ENCODE measurements around the gene PRKAA1.
A peak's percentile ranks its signal among the peaks of the same experiment; 100 is the strongest.

The PRKAA1 gene

GRCh38 chr5:40774623-40775022, 23.6 kb downstream of the PRKAA1 start:
- TF ChIP-seq, protein P1, sequence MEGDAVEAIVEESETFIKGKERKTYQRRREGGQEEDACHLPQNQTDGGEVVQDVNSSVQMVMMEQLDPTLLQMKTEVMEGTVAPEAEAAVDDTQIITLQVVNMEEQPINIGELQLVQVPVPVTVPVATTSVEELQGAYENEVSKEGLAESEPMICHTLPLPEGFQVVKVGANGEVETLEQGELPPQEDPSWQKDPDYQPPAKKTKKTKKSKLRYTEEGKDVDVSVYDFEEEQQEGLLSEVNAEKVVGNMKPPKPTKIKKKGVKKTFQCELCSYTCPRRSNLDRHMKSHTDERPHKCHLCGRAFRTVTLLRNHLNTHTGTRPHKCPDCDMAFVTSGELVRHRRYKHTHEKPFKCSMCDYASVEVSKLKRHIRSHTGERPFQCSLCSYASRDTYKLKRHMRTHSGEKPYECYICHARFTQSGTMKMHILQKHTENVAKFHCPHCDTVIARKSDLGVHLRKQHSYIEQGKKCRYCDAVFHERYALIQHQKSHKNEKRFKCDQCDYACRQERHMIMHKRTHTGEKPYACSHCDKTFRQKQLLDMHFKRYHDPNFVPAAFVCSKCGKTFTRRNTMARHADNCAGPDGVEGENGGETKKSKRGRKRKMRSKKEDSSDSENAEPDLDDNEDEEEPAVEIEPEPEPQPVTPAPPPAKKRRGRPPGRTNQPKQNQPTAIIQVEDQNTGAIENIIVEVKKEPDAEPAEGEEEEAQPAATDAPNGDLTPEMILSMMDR (IDR thresholded peaks at IDR 0.05; ENCODE audit: low read depth, low read length), result no peak
- H3K4me3 ChIP-seq (ENCODE audit: low read depth, low read length), result no peak overlapping the region

- H3K4me3 ChIP-seq (ENCODE audit: low read depth, low read length), result no peak overlapping the region
- TF ChIP-seq, protein P1 (IDR thresholded peaks at IDR 0.05; ENCODE audit: low read depth, low read length), result no peak
Observed at GRCh38 chr5:40770764-40771163, 27.4 kb downstream of the PRKAA1 start.

- TF ChIP-seq, protein P1 (IDR thresholded peaks at IDR 0.05; ENCODE audit: low read depth, low read length), result no peak
- no peak overlapping the region for H3K4me3 ChIP-seq (ENCODE audit: low read depth, low read length)
Observed at GRCh38 chr5:40762705-40763104, 35.5 kb downstream of the PRKAA1 start.

DNA sequence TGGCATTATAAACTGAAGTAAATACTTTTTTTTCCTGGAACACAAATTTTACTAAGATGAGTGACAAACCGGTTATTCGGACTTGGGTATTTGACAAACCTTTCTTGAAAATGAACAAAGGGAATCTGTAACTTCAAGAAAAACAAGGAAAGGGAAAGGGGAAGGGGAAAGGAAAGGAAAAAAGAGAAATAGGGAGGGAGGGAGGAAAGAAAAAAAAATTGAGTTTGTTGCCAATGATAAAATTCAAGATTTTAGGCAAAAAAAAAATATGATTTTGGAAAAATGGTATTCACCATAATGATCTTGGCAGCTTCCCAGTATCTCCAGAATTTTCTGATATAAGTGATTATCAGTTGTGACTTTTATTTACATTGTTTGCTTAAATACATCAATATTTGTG, 40.8 kb downstream of the PRKAA1 start:
- no peak overlapping the region for H3K4me3 ChIP-seq (ENCODE audit: low read depth, low read length)
- TF ChIP-seq, protein P1 (IDR thresholded peaks at IDR 0.05; ENCODE audit: low read depth, low read length), result no peak

DNA sequence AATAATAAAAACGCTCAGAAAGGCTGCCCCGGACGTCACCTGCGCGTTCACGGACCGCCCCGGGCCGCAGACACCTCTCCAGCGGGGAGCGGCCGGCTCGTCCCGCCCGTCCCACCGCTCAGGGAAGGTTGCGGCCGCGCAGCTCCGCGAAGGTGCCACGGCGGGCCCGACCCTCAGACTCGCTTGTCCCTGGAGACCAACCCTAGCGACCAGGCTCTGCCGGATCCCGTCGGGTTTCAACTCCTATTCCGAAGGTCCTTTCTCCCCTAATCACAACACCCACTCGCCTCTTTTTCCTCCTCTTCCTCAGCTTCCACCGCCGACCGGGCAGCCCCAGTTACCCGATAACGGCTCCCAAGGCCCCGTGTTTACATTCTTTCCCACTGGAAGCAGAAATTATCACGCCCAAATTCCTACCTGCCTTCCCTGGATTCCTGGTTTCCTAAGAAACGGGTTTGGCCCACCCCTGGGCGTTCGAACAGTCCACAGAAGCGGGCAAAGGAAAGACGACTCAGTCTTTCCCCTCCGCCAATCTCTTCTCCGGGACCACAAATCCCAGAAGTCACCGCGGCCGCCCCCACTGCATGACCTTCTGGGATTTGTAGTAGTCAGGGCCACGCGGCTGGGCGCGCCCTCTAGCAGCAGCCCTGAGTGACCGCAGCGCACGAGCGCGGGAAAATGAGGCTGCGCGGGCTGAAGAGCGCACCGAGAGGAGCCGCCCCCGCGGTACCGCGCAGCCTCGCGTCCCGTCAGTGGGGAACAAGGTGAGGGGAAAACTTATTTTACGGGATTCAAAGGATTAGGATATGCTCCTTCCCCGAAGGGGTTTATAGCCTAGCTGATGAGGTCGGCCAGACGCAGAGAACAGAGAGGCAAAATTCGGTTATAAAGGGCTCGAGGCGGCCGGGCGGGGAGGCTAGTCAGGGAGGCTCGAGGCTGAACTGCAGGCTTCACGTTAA, 42.5 kb downstream of the PRKAA1 start, which contains the start of gene TTC33:
TTC33 (minus strand) TSS at position 555 of the 959 bp plus-strand sequence. CDS start 8,943 bp downstream, outside the sequence.
- H3K4me3 ChIP-seq (ENCODE audit: low read depth, low read length), result peak within 1 kb of the TSS; percentile 92
- TF ChIP-seq, protein P1 (IDR thresholded peaks at IDR 0.05; ENCODE audit: low read depth, low read length), result peak; percentile 51

GRCh38 chr5:40755093-40755406, 43.1 kb downstream of the PRKAA1 start:
- TF ChIP-seq, protein P1 (IDR thresholded peaks at IDR 0.05; ENCODE audit: low read depth, low read length), result peak; percentile 61
- peak overlapping the region; percentile 92 for H3K4me3 ChIP-seq (ENCODE audit: low read depth, low read length)

DNA sequence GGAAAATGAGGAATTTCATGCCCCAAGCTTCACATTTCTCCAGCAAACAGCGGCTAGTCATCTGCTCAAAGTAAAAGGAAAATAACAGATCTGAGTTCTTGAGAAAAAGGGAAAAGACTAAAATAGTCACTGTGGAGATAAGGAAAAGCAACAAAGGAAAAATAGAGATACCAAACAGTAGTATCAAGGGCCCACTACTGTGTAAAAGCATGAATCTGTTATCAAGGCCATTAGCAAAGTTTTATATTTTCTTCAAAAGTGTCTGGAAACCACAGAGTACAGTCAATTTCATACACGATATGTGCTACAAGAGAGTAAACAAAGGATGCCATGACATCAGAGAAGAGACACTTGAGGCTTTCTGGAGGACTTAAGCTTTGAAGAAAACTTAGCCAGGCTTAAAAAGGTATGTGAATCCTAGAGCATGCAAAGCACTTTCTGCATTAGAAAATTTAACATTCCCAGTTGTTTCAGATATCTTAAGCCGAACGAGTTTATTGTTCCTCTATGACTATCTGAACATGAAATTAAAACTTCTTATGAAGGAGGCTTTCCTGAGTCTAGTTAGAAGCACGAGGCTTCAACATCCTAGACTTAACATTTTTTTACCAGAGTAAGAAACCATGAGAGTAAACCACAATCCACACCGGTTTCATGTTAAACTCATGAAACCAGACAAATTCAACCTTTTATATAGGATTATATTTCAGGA, 43.6 kb downstream of the PRKAA1 start:
- TF ChIP-seq, protein P1 (IDR thresholded peaks at IDR 0.05; ENCODE audit: low read depth, low read length), result no peak
- peak overlapping the region; percentile 92 for H3K4me3 ChIP-seq (ENCODE audit: low read depth, low read length)

Data from WI38 (cell line).